Esophagus squamous epithelium (tissue), 4 donors: ENCODE data around the gene DHRS3.

Source experiments
- CTCF ChIP-seq, 6 experiments: fragments of 450-650 bp in 4 of 6; fragments of 200-600 bp in 2 of 6; sonication (generic) in 2 of 6; IDR thresholded peaks; one replicate each; pipeline ENCODE4 v1.5.1; 2016 to 2019; ENCODE audit warnings: antibody characterized with exemption in 6 of 6, mild to moderate bottlenecking in 4 of 6, moderate library complexity in 4 of 6
- POLR2A ChIP-seq, 4 donors: fragments of 450-650 bp; IDR thresholded peaks; one replicate each; pipeline ENCODE4 v1.6.1; 2017; ENCODE audit warnings: antibody characterized with exemption in 4 of 4, mild to moderate bottlenecking in 4 of 4, moderate library complexity in 3 of 4

DNA sequence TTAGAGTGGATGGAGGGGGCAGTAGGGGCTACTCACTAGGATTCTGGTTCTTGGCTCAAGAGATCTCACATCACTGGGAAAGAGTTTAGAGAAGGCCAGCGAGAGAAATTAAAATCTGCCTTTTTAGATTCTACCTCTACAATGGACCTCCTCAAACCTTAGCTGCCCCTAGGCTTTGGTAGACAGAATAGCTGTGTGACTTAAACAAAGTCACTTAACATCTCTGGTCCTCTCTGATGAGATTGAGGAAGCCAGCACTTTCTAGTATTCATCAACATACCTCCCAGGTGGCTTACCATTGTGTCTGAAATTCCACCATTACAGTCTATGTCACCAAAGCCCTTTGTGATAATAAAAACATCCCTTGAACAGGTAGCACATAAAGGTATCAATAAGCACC is 44.5 kb upstream of the DHRS3 start:
- TF ChIP-seq CTCF (IDR thresholded peaks at IDR 0.05) = no peak
- TF ChIP-seq POLR2A (IDR thresholded peaks at IDR 0.05) = no peak
